DOHH2 (cell line): Measurements from ENCODE around the gene SLC39A9.

Source experiments
- CTCF ChIP-seq: fragments of 200-600 bp; sonication (generic); IDR thresholded peaks from one replicate; pipeline ENCODE4 v1.5.1; 2014; ENCODE audit warnings: antibody characterized with exemption, mild to moderate bottlenecking, low read depth, low read length; ENCODE audit not compliant: poor library complexity, severe bottlenecking
- EZH2phosphoT487 ChIP-seq: fragments of 200-600 bp; sonication (generic); IDR thresholded peaks from 2 replicates; pipeline ENCODE4 v1.6.1; 2017; ENCODE audit warnings: borderline replicate concordance, mild to moderate bottlenecking, antibody characterized with exemption, low read length, moderate library complexity, mixed read lengths

- no peak for TF ChIP-seq CTCF
- no peak for TF ChIP-seq EZH2phosphoT487
These were observed 49.3 kb upstream of the SLC39A9 start for GRCh38 chr14:69349091-69349777.
